ENCODE measurements around the gene CALML6. TPM values are rescaled to one million over a fixed set of nuclear protein-coding genes. Genes with fewer than 3 reads are reported as not detected.

Gene CALML6
- total RNA-seq, 1 experiment from 2014 or later: 1.9 TPM

DNA sequence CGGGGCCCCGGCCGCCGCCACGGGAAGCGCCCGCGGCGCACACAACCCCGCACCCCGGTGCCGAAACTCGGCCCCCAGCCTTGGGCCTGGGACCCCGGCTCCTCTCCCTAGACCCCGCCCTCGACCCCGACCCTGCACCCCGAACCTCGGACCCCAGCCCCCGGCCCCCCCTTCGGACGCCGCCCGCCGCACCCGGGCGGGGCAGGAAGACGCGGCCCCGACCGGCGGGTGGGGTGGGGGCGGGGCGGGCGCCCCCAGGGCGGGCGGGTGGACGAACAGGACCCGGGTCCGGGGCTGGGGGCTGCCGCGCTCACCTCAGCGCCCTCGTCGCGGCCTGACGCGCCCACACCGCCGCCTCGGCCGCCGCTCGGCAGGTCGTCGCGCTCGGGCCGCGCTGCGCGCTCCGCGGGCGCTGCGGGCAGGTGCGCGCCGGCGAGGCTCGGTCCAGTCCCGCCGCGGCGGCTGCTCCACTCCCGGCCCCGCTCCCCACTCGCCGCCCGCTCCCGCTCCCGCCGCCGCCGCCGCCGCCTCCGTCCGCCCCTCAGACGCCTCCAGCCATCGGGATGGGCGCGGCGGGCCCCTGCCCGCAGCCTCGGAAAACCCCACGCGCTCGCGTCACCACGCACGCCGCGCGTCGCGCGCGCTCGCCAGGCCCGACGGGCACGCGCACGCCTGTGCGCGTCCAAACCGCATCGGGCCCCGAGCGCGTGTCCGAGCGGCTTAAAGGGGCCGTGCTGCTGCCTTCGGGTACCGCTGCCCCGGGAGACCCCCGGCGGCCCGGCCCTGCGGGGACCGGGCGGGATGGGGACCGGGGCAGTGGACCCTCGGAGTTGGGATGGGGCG lies 24.3 kb upstream of the CALML6 start, which contains the start of gene GNB1 (continued):
- TF ChIP-seq, protein P1, sequence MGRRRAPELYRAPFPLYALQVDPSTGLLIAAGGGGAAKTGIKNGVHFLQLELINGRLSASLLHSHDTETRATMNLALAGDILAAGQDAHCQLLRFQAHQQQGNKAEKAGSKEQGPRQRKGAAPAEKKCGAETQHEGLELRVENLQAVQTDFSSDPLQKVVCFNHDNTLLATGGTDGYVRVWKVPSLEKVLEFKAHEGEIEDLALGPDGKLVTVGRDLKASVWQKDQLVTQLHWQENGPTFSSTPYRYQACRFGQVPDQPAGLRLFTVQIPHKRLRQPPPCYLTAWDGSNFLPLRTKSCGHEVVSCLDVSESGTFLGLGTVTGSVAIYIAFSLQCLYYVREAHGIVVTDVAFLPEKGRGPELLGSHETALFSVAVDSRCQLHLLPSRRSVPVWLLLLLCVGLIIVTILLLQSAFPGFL (CRISPR knock-in tag; IDR thresholded peaks at IDR 0.05; ENCODE audit: borderline replicate concordance): no peak
- TF ChIP-seq, protein P2, sequence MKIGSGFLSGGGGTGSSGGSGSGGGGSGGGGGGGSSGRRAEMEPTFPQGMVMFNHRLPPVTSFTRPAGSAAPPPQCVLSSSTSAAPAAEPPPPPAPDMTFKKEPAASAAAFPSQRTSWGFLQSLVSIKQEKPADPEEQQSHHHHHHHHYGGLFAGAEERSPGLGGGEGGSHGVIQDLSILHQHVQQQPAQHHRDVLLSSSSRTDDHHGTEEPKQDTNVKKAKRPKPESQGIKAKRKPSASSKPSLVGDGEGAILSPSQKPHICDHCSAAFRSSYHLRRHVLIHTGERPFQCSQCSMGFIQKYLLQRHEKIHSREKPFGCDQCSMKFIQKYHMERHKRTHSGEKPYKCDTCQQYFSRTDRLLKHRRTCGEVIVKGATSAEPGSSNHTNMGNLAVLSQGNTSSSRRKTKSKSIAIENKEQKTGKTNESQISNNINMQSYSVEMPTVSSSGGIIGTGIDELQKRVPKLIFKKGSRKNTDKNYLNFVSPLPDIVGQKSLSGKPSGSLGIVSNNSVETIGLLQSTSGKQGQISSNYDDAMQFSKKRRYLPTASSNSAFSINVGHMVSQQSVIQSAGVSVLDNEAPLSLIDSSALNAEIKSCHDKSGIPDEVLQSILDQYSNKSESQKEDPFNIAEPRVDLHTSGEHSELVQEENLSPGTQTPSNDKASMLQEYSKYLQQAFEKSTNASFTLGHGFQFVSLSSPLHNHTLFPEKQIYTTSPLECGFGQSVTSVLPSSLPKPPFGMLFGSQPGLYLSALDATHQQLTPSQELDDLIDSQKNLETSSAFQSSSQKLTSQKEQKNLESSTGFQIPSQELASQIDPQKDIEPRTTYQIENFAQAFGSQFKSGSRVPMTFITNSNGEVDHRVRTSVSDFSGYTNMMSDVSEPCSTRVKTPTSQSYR (CRISPR knock-in tag; IDR thresholded peaks at IDR 0.05): no peak
- peak; percentile 84 for TF ChIP-seq CREM (CRISPR knock-in tag; IDR thresholded peaks at IDR 0.05)
- TF ChIP-seq, protein P3, sequence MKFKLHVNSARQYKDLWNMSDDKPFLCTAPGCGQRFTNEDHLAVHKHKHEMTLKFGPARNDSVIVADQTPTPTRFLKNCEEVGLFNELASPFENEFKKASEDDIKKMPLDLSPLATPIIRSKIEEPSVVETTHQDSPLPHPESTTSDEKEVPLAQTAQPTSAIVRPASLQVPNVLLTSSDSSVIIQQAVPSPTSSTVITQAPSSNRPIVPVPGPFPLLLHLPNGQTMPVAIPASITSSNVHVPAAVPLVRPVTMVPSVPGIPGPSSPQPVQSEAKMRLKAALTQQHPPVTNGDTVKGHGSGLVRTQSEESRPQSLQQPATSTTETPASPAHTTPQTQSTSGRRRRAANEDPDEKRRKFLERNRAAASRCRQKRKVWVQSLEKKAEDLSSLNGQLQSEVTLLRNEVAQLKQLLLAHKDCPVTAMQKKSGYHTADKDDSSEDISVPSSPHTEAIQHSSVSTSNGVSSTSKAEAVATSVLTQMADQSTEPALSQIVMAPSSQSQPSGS (CRISPR knock-in tag; IDR thresholded peaks at IDR 0.05; ENCODE audit: borderline replicate concordance, low read depth): no peak
- TF ChIP-seq, protein P4, sequence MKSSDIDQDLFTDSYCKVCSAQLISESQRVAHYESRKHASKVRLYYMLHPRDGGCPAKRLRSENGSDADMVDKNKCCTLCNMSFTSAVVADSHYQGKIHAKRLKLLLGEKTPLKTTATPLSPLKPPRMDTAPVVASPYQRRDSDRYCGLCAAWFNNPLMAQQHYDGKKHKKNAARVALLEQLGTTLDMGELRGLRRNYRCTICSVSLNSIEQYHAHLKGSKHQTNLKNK (CRISPR knock-in tag; IDR thresholded peaks at IDR 0.05): no peak
- TF ChIP-seq, protein P5, sequence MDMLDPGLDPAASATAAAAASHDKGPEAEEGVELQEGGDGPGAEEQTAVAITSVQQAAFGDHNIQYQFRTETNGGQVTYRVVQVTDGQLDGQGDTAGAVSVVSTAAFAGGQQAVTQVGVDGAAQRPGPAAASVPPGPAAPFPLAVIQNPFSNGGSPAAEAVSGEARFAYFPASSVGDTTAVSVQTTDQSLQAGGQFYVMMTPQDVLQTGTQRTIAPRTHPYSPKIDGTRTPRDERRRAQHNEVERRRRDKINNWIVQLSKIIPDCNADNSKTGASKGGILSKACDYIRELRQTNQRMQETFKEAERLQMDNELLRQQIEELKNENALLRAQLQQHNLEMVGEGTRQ (CRISPR knock-in tag; IDR thresholded peaks at IDR 0.05): 0 out of 2 replicates have a peak, but pooled peaks have one; percentile 34
- TF ChIP-seq, protein P6, sequence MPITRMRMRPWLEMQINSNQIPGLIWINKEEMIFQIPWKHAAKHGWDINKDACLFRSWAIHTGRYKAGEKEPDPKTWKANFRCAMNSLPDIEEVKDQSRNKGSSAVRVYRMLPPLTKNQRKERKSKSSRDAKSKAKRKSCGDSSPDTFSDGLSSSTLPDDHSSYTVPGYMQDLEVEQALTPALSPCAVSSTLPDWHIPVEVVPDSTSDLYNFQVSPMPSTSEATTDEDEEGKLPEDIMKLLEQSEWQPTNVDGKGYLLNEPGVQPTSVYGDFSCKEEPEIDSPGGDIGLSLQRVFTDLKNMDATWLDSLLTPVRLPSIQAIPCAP (CRISPR knock-in tag; IDR thresholded peaks at IDR 0.05): no peak
- no peak for TF ChIP-seq NFYB (CRISPR knock-in tag; conservative IDR thresholded peaks at IDR 0.05; ENCODE audit: low read depth)
- TF ChIP-seq ATF1 (CRISPR knock-in tag; IDR thresholded peaks at IDR 0.05): no peak
- no peak for TF ChIP-seq KAT7 (CRISPR knock-in tag; IDR thresholded peaks at IDR 0.05; ENCODE audit: borderline replicate concordance)
- TF ChIP-seq, protein P7, sequence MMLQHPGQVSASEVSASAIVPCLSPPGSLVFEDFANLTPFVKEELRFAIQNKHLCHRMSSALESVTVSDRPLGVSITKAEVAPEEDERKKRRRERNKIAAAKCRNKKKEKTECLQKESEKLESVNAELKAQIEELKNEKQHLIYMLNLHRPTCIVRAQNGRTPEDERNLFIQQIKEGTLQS (CRISPR knock-in tag; conservative IDR thresholded peaks at IDR 0.05): no peak
- no peak for TF ChIP-seq TEAD1 (CRISPR knock-in tag; IDR thresholded peaks at IDR 0.05)
- TF ChIP-seq JUN (CRISPR knock-in tag; IDR thresholded peaks at IDR 0.05): no peak
- TF ChIP-seq ZNF138 (CRISPR knock-in tag; conservative IDR thresholded peaks at IDR 0.05): no peak
- TF ChIP-seq TEAD4 (CRISPR knock-in tag; IDR thresholded peaks at IDR 0.05): no peak

DNA sequence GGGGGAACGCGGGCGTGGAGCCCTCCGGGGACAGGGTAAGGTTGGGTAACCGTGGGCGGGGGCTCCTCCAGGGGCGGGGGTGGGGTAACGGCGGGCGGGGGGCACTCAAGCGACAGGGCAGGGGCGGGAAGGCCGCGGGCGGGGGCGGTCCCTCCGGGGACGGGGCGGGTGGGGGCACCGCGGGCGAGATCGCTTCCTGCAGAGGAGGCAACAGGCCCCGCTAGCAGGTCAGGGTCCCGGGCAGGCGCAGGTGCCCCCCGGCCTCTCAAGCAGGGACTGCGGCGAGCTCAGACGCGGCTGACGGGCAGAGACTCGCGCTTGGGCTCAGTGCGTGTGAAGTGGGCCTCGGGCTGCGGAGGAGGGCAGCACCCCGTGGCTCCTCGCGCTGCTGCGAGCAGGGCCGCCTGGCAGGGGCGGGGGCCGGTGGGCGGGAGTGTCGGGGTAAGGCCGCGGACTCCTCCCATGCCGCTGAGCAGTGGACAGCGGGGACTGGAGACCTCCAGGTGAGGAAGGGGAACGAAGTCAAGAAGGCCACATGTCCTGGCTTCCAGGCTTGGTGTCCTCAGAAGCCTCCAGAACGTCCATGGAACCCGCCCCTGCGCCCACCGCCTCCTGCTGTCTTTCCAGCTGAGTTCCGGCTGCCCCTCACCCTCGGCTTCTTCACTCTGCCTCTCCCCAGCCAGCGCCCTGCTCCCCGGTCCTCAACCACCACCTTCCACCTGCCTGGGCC lies 23.5 kb upstream of the CALML6 start:
- Mint-ChIP-seq H3K27me3 (ENCODE audit: low read depth) (no peaks in the 10 kb centered on the region; the same call in 1 of the 2 replicates), H3K36me3 (peaks cover 4% of the 10 kb centered on the region; the same call in 1 of the 2 replicates), H3K4me3 (peak overlapping the region; percentile 77), H3K9me3 (no peaks in the 10 kb centered on the region; the same call in 1 of the 2 replicates), H3K4me1 (peaks cover 48% of the 10 kb centered on the region), H3K27ac (peak overlapping the region; percentile 79; the same call in 1 of the 2 replicates)
- ATAC-seq (peak; percentile 40), DNase-seq (ENCODE audit: low spot score) (peak; percentile 62)
- CTCF ChIA-PET: interaction anchor here (1.0 to 2.0 kb wide), 3 partner anchors 15 to 155 kb away, joined by 6 to 13 read pairs (median 8); no protein-coding TSS in a partner anchor
- POLR2A ChIA-PET: interaction anchor here (0.7 to 1.0 kb wide), 3 partner anchors 9 to 28 kb away, joined by 3 to 7 read pairs (median 5); partner anchors contain the start of gene TMEM52
- no peak for TF ChIP-seq CREM (CRISPR knock-in tag; IDR thresholded peaks at IDR 0.05)
- no peak for TF ChIP-seq ZNF138 (CRISPR knock-in tag; conservative IDR thresholded peaks at IDR 0.05)
- peak; percentile 60; the same call in 1 of the 2 replicates for TF ChIP-seq MYBL2 (CRISPR knock-in tag; IDR thresholded peaks at IDR 0.05)
- TF ChIP-seq, protein P8, sequence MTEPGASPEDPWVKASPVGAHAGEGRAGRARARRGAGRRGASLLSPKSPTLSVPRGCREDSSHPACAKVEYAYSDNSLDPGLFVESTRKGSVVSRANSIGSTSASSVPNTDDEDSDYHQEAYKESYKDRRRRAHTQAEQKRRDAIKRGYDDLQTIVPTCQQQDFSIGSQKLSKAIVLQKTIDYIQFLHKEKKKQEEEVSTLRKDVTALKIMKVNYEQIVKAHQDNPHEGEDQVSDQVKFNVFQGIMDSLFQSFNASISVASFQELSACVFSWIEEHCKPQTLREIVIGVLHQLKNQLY (CRISPR knock-in tag; IDR thresholded peaks at IDR 0.05): no peak
- TF ChIP-seq, protein P9, sequence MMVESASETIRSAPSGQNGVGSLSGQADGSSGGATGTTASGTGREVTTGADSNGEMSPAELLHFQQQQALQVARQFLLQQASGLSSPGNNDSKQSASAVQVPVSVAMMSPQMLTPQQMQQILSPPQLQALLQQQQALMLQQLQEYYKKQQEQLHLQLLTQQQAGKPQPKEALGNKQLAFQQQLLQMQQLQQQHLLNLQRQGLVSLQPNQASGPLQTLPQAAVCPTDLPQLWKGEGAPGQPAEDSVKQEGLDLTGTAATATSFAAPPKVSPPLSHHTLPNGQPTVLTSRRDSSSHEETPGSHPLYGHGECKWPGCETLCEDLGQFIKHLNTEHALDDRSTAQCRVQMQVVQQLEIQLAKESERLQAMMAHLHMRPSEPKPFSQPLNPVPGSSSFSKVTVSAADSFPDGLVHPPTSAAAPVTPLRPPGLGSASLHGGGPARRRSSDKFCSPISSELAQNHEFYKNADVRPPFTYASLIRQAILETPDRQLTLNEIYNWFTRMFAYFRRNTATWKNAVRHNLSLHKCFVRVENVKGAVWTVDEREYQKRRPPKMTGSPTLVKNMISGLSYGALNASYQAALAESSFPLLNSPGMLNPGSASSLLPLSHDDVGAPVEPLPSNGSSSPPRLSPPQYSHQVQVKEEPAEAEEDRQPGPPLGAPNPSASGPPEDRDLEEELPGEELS (CRISPR knock-in tag; IDR thresholded peaks at IDR 0.05): no peak
- TF ChIP-seq, protein P2 (CRISPR knock-in tag; IDR thresholded peaks at IDR 0.05): no peak
- no peak for TF ChIP-seq JUN (CRISPR knock-in tag; IDR thresholded peaks at IDR 0.05)
